DND-41 (cell line): ENCODE results near the gene ZNF48.

ENCODE experiments used
- ATAC-seq: fragments of 200-7000 bp; cut with Tn5 transposase; 3 replicates; pipeline ENCODE4 v1.9.1; 2021; ENCODE audit warnings: low read depth; ENCODE audit not compliant: insufficient read depth
- DNase-seq: peaks from one replicate; pipeline ENCODE4 v3.0.0-alpha.2; 2020
- H2AFZ ChIP-seq: 2 replicates; pipeline ENCODE4 v1.6.0; 2012; ENCODE audit warnings: low read depth, low read length
- H3K27ac ChIP-seq: 2 replicates; pipeline ENCODE4 v1.5.1; 2012; ENCODE audit warnings: low read length, inconsistent platforms
- H3K27me3 ChIP-seq: fragments of 200-600 bp; sonication (generic); 2 replicates; pipeline ENCODE4 v1.6.0; 2012; ENCODE audit warnings: low read length, mild to moderate bottlenecking, inconsistent platforms; ENCODE audit not compliant: insufficient read depth, poor library complexity
- H3K36me3 ChIP-seq: 2 replicates; pipeline ENCODE4 v1.5.1; 2012; ENCODE audit warnings: low read length, inconsistent platforms; ENCODE audit not compliant: insufficient read depth
- H3K4me1 ChIP-seq: 2 replicates; pipeline ENCODE4 v1.5.1; 2012; ENCODE audit warnings: mild to moderate bottlenecking, low read length; ENCODE audit not compliant: insufficient read depth
- H3K4me2 ChIP-seq: 2 replicates; pipeline ENCODE4 v1.6.0; 2012; ENCODE audit warnings: mild to moderate bottlenecking, moderate library complexity, low read length, inconsistent platforms; ENCODE audit not compliant: insufficient read depth
- H3K4me3 ChIP-seq, 2 experiments: fragments of 200-600 bp in 1 of 2; shearing (Covaris generic) in 1 of 2; 2 replicates each; pipeline ENCODE4 v1.5.1; 2012 to 2016; ENCODE audit warnings: inconsistent platforms in 2 of 2, low read length in 2 of 2, mild to moderate bottlenecking in 2 of 2, low read depth in 1 of 2, moderate library complexity in 1 of 2
- H3K79me2 ChIP-seq: 2 replicates; pipeline ENCODE4 v1.6.0; 2012; ENCODE audit warnings: low read length, inconsistent platforms; ENCODE audit not compliant: insufficient read depth
- H3K9ac ChIP-seq: 2 replicates; pipeline ENCODE4 v1.6.0; 2012; ENCODE audit warnings: low read depth, mild to moderate bottlenecking, inconsistent platforms, low read length, moderate library complexity
- H3K9me3 ChIP-seq: 2 replicates; pipeline ENCODE4 v1.5.1; 2012; ENCODE audit warnings: low read length, moderate library complexity, mild to moderate bottlenecking, inconsistent platforms; ENCODE audit not compliant: insufficient read depth, severe bottlenecking
- H4K20me1 ChIP-seq: 2 replicates; pipeline ENCODE4 v1.6.0; 2012; ENCODE audit warnings: low read length; ENCODE audit not compliant: insufficient read depth
- EZH2 ChIP-seq: IDR thresholded peaks from 3 replicates; pipeline ENCODE4 v1.6.1; 2012; ENCODE audit warnings: borderline replicate concordance, low read depth, mild to moderate bottlenecking, moderate library complexity, low read length, inconsistent platforms; ENCODE audit not compliant: severe bottlenecking
- TF ChIP-seq, protein P1 (sequence below): IDR thresholded peaks from 2 replicates; pipeline ENCODE4 v1.5.1; 2012; ENCODE audit warnings: borderline replicate concordance, low read length, moderate library complexity, mild to moderate bottlenecking; ENCODE audit not compliant: poor library complexity, severe bottlenecking; ENCODE audit errors: extremely low read depth

Gene ZNF48

GRCh38 chr16:30379158-30379783, 15.9 kb upstream of the ZNF48 start:
- H4K20me1 ChIP-seq: peaks cover 3% of the 10 kb centered on the region; the same call in 1 of the 2 replicates
- H3K79me2 ChIP-seq: peaks cover 48% of the 10 kb centered on the region
- no peak for DNase-seq
- peak overlapping the region; percentile 19 to 73; a peak in 3 of 4 replicates for H3K4me3 ChIP-seq
- ATAC-seq: no peak
- H3K9me3 ChIP-seq: no peaks in the 10 kb centered on the region
- TF ChIP-seq, protein P1, sequence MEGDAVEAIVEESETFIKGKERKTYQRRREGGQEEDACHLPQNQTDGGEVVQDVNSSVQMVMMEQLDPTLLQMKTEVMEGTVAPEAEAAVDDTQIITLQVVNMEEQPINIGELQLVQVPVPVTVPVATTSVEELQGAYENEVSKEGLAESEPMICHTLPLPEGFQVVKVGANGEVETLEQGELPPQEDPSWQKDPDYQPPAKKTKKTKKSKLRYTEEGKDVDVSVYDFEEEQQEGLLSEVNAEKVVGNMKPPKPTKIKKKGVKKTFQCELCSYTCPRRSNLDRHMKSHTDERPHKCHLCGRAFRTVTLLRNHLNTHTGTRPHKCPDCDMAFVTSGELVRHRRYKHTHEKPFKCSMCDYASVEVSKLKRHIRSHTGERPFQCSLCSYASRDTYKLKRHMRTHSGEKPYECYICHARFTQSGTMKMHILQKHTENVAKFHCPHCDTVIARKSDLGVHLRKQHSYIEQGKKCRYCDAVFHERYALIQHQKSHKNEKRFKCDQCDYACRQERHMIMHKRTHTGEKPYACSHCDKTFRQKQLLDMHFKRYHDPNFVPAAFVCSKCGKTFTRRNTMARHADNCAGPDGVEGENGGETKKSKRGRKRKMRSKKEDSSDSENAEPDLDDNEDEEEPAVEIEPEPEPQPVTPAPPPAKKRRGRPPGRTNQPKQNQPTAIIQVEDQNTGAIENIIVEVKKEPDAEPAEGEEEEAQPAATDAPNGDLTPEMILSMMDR: peak; percentile 11
- no peak for TF ChIP-seq EZH2
- H3K27ac ChIP-seq: peak overlapping the region; percentile 99
- peaks cover 18% of the 10 kb centered on the region for H3K36me3 ChIP-seq
- peak overlapping the region; percentile 92 for H3K4me2 ChIP-seq
- H3K9ac ChIP-seq: peak overlapping the region; percentile 91
- H3K4me1 ChIP-seq: peaks cover 79% of the 10 kb centered on the region
- H2AFZ ChIP-seq: peak overlapping the region; percentile 37; the same call in 1 of the 2 replicates
- no peaks in the 10 kb centered on the region for H3K27me3 ChIP-seq

- H3K4me3 ChIP-seq: peak overlapping the region in 1 of 2 experiments; percentile 73; a peak in 1 of 4 replicates
- no peak overlapping the region; the same call in 1 of the 2 replicates for H3K9ac ChIP-seq
- no peaks in the 10 kb centered on the region for H3K9me3 ChIP-seq
- H2AFZ ChIP-seq: no peak overlapping the region
- H3K4me1 ChIP-seq: peaks cover 81% of the 10 kb centered on the region
- DNase-seq (no peak), ATAC-seq (no peak)
- TF ChIP-seq, protein P1: no peak
- TF ChIP-seq EZH2: no peak
- no peaks in the 10 kb centered on the region for H3K27me3 ChIP-seq
- peaks cover 48% of the 10 kb centered on the region for H3K79me2 ChIP-seq
- H3K36me3 ChIP-seq: peaks cover 18% of the 10 kb centered on the region
- H4K20me1 ChIP-seq: peaks cover 3% of the 10 kb centered on the region; the same call in 1 of the 2 replicates
- peak overlapping the region; percentile 92 for H3K4me2 ChIP-seq
- peak overlapping the region; percentile 99 for H3K27ac ChIP-seq
Measured at GRCh38 chr16:30380072-30380802, 15.0 kb upstream of the ZNF48 start.

- H4K20me1 ChIP-seq: peaks cover 3% of the 10 kb centered on the region; the same call in 1 of the 2 replicates
- no peaks in the 10 kb centered on the region for H3K27me3 ChIP-seq
- peak overlapping the region in 1 of 2 experiments; percentile 73; a peak in 2 of 4 replicates for H3K4me3 ChIP-seq
- ATAC-seq (no peak), DNase-seq (no peak)
- peak overlapping the region; percentile 99 for H3K27ac ChIP-seq
- peaks cover 48% of the 10 kb centered on the region for H3K79me2 ChIP-seq
- no peak for TF ChIP-seq EZH2
- TF ChIP-seq, protein P1: no peak
- peaks cover 18% of the 10 kb centered on the region for H3K36me3 ChIP-seq
- no peak overlapping the region for H2AFZ ChIP-seq
- H3K9me3 ChIP-seq: no peaks in the 10 kb centered on the region
- peaks cover 81% of the 10 kb centered on the region for H3K4me1 ChIP-seq
- H3K9ac ChIP-seq: peak overlapping the region; percentile 87
- H3K4me2 ChIP-seq: peak overlapping the region; percentile 92
Measured at GRCh38 chr16:30380803-30381208, 14.4 kb upstream of the ZNF48 start.
